GM12892 (cell line): ENCODE measurements around the gene PIGX.

Experiments used
- POLR2A ChIP-seq: IDR thresholded peaks from 2 replicates; pipeline ENCODE4 v1.6.1; 2011; ENCODE audit warnings: low read depth, low read length, control low read depth
- POLR2AphosphoS5 ChIP-seq: IDR thresholded peaks from 2 replicates; pipeline ENCODE4 v1.6.1; 2011; ENCODE audit warnings: low read depth, low read length, control low read depth

DNA sequence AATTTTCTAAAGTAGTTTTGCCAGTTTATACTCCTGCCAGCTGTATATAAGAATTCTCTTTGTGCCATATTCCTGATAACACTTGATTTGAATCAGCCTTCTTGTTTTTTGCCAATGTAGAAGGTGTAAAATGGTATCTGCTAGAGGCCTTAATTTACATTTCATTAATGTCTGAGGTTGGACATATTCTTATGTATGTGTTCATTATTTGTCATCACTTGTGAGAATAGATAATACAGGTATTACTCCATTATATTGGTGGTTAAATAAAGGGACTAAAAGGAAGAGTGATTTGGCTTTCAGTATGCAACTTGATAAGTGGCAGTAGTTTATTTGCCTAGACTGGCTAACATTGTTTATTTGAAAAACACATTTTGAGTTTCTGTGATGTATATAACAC, 53.3 kb downstream of the PIGX start:
- TF ChIP-seq POLR2AphosphoS5 (no peak), POLR2A (no peak)
